NCI-H460 (cell line): ENCODE results near the gene KRTAP5-2. TPM values are rescaled to one million over a fixed set of nuclear protein-coding genes. Genes with fewer than 3 reads are reported as not detected.

Experiments used
- DNase-seq: peaks from one replicate; pipeline ENCODE4 v3.0.0-alpha.2; 2016; ENCODE audit warnings: low read depth; ENCODE audit errors: extremely low read depth
- total RNA-seq: library from RNA; depleted of rRNA; stranded (reverse); fragments of >200 nt; shearing (Covaris generic); gene quantifications from 2 replicates; pipeline ENCODE4 v1.2.3, GENCODE V29; 2014; rRNA removed

Gene KRTAP5-2
- total RNA-seq, 1 experiment from 2014 or later, result not detected

DNA sequence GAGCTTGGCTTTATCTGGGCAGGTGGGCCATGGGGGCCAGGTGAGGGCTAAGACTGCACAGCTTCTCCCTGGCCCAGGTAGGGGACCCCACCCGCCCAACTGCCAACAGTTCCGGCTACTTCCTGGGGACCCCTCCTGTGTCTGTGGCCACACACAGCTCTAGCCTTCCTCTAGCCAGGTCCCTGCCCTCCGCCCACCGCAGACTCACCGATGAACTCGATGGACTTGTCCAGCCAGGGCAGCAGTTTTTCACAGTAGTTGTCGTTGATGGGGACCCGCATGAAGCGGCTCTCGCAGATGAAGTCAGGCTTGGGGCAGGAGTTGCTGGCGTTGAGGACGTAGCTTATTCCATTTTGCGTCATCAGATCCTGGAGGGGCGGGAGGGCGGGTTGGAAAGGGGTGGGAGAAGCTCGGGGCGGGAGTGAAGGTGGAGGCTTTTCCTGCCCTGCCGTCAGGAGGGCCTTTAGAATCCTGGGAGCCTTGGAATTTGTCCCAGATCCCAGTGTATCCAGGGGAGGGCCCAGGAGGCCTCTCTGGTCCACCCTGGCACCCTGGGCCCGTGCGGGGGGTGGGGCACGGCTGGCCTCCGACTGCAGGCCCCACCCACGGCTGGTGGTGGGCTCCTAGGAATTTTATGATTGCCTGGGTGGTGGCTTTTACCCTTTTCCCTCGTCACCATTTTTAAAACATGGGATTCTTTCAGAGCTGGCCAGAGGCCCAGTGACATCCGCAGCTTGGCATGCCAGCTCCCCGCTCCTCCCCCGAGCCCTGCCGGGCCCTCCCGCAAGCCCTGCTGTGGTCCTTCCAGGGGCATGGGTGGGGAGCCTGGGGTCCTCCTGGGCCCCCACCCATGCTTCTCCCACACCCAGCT is 40.0 kb downstream of the KRTAP5-2 start:
- no peak for DNase-seq

DNA sequence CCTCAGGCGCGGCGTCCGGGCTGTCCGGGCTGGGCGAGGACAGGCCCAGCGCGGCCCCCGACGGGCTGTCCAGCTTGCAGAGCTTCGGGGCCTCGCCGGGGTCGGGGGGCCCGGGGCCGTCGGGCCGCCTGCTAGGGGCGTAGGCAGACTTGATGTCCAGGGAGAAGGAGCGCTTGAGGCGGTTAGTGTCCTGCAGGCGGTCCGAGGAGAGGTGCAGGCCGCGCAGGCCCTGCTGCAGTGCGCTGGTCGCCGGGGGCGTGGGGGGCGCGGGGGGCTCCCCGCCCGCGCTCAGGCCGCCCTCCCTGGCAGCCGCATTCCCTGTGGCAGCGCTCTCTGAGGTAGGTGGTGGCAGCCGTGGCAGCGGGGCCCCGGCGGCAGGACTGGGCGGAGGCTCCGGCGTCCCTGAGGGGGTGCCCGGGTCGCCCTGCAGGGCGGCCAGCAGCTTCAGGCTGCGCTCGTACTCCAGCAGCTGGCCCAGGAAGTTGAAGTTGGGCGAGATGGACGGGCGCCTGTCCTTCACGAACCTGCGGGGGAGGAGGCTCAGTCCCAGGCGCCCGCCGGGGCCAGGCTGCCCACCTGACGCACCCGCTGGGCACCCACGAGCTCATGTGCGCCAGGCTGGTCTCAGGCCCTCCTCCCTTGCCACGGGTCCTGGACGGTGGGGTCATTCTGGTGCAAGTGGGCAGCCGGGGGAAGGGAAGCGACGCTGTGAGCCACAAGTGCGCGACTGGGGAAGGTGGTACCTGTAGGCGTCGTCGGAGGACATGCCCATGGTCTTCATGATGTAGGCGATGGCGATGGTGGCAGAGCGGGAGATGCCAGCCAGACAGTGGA is 40.8 kb downstream of the KRTAP5-2 start:
- DNase-seq, result no peak

DNA sequence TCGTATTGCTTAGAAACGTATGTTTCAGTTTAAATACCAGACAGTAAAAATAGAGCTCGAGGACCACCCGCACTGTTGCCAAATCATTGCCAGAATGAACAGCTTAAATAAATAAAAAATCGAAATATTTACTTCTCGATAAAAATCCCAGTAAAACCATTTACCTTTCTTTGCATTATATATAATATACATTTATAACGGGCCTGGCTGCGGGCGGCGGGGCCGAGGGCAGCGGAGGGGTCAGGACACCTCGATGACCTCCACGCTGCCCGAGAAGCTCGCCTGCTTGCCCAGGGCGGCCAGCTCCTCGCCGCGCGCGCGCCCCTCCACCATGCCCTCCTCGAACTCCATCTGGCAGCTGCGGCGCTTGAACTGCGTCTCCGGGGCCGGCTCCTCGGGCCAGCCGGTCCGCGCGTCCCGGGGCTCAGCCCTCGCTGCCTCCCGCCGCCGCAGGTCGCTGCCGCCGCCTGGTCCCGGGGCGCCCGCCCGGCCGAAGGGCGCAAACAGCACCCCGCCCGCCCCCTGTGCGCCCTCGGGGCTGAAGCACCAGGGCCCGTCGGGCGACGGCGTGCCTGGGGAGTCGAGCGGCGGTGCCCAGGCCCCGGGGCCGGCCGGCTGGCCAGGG is 41.7 kb downstream of the KRTAP5-2 start:
- DNase-seq, result no peak

DNA sequence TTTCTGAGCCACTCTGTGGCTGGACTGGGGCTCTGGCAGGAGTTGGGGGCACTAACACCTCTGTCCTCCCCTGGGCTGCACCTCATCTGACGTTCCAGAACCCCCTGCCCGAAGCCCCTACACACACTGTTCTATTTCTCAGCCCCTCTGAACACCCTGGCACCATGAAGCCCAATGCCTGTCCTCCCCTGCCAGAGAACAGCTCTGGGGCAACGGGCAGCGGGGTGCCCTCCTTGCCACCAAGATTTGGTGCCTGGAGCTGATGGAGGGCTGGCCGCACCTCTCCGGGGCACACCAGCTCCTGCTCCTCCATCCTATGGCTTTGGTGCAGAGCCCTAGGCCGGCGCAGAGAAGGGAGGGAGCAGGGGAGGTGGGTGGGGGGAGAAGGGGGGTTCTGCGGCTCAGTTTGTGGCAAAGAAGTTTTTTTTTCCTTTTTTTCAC is 42.4 kb downstream of the KRTAP5-2 start:
- DNase-seq, result no peak

DNA sequence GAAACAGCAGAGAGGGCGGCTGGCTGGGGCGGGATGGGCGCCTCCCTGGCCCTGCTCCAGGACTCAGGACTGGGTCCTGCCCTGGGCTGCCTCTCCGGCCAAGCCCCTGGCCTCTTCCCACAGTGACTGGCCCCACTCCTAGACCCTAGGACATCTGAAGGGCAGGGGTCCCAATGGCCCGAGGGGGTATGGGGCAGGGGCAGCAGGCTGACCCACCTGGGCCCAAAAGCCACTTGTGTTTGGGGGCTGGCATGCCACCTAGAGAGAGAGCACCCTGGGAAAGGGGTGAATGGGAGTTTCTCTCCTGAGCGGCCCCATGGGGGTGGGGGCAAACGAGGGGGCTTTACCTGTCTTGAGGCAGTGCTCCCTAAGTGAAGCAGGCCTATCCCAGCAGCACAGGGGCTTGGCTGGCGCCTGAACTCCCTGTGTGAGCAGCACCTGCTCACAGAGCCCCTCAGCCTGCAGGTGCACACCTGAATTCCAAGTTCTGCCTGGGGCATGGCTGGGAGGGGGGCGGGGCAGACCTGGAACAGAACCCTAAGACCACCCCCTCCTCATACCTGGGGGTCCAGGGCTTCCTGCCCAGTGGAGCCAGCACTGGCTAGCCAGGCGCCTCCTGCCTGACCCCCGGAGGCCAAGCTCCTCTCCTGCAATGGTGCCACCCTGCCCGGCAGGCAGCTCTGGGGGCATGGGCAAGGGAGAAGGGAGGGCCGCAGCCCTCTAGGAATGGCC is 42.9 kb downstream of the KRTAP5-2 start:
- no peak for DNase-seq

DNA sequence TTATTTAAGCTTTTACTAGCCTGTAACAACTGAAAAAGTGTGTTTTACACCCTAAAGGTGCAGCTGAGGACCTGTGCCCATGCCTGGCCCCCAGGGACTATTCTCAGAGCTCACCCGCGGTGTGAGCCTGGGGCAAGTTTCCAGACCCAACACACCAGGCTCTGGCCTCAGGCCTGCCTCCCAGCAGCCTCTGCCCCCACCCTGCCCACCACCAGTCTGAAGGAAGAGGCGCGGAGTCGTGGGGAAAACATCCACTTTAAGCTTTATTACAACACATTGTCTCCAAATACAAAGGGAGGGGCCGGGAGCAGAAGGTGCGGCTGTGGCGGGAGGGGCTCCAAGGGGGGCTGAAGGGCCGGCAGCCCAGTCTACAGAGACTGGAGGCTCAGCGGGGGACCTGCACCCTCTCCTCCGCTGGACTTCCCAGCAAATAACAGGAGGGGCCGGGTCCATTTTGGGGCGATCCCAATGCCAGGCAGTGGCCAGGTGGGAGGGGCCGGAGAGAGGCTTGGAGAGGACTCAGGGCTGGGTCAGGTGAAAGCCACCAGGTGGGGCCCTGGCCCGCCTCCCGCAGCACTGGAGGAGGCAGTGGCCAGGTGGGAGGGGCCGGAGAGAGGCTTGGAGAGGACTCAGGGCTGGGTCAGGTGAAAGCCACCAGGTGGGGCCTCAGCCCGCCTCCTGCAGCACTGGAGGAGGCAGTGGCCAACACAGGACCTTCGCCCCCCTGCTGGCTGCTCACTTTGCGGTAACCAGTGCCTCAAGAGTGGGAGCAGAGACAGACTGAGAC is 44.1 kb downstream of the KRTAP5-2 start:
- DNase-seq, result no peak

DNA sequence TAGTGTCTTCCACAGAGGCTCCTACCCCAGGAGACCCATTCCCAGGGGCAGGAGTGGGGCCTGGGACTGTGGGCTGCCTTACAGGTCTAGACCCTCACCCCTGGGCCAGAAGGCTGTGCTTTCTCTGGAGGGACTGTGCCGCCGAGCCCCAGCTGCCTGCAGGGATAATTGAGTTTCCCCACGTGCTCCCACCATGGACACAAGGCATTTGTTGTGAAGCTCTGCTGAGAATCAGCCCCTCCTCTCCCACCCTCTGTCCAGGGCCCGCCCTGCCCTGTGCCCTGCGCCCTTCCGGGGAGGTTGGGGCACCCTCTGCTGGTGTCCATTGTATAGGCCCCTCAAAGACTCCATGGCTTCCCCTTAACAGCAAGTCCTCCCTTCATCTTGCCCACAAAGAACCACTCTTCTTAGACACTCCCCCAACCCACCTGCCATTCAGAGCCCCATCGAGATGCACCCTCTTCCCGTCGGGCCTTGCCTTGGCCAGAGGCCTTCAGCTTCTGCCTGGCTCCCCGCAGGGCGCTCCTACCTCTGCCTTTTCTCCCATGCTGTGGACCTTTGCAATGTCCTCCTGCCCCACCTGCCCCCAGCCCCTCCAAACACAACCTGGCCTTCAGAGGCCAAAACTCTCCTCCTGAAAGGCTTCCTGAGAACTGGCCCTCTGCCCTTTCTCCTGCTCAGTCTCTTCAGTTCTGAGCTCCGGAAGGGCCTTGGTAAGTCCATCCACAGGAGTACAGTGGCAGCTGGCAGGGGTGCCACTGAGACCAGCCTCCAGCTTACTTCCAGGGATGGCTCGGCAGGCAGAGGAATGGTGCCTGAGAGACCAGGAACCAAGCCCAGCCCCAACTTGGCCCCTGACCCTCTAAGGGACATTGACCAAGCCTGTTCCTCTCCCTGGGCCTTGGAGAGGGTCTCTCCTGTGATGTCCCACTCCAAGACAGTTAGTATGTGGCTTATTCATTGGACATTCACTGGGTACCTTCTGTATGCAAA is 48.5 kb downstream of the KRTAP5-2 start:
- DNase-seq, result no peak

DNA sequence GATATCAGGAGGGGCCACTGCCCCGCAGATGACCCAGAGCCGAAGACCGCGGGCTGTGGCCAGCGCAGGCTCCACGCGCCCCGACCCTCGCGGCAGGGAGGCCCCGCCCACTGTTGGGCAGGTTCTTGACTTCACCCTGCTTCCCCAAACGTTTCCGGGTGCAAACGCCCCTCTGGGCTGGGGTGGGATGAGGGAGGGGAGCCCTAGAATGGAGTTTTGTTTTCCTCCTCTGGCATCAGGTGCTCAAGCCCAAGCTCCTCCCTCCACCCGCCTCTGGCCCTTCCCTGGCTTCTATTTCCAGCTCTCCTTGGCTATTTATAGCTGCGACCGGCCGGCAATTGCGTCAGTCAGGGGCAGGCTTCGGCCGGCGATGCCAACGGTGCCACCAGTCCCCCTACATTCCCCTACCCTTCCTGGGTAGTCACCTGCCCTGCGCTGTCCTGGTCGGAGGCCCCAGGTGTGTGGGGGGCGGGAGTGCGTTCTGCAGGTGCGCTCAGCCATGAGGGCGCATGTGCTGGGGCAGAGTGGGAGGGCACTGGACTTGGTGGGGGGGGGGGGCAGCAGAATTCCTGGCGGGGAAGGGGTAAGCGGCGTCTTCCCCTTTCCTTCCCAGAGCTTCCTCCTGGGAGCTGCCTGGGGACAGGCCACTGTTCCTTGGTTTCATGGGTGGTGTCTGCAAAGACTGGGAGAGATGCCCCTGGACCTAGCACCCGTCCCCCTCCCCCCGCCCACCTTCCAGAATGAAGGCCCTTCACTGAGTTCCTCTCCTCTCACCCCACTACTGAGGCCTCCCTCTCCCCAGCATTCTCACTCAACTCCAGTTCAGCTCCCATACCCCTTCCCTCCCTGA is 49.6 kb downstream of the KRTAP5-2 start:
- no peak for DNase-seq

DNA sequence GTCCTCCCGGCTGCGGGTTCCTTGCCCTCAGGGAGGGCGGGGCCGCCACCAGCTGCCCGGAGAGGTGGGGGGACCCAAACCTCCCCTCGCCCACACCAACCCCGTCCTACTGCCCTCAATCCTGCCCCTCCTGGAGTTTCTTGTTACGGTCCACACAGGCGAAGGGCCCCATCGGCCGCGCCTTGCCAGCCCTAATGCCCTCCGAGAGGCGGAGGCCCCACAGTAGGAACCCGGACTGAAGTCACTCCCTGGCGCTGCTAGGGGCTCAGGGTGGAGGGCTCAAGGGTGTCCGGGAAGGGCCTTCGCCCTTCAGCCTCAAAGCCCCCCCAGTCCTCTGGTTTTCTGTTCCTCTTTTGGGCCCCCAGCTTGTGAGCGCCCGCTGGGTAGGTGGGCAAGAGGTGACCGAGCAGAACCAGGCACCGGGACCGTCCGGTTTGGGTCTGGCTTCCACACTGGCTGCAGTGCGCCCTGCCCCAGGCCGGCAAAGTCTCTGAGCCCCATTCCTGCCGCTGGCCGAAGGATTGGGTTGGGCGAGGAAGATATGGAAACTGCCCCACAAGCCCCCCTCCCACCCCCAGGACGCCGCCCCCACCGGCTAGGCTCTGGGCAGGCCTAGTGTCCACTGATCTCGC is 50.5 kb downstream of the KRTAP5-2 start:
- DNase-seq, result no peak

Other genes starting within 250 kb of the KRTAP5-2 start
- 3.1 and 4.2 TPM in 2 replicates for gene BRSK2, start 208.4 kb downstream of the KRTAP5-2 start, total RNA-seq
- gene MOB2, start 111.5 kb downstream of the KRTAP5-2 start, total RNA-seq, result 11.1 and 12.6 TPM in 2 replicates
- gene DUSP8, start 26.0 kb downstream of the KRTAP5-2 start, total RNA-seq, result 1.1 and 3.1 TPM in 2 replicates
- gene KRTAP5-1, start 13.0 kb downstream of the KRTAP5-2 start, total RNA-seq, result not detected in 2 replicates
- gene KRTAP5-3, start 10.2 kb upstream of the KRTAP5-2 start, total RNA-seq, result not detected in 2 replicates
- not detected in 2 replicates for gene KRTAP5-4, start 23.8 kb upstream of the KRTAP5-2 start, total RNA-seq
- gene KRTAP5-5, start 31.5 kb upstream of the KRTAP5-2 start, total RNA-seq, result not detected in 2 replicates
- not detected in 2 replicates for gene KRTAP5-6, start 98.9 kb upstream of the KRTAP5-2 start, total RNA-seq
- 0.49 and 1.0 TPM in 2 replicates for gene IFITM10, start 152.3 kb upstream of the KRTAP5-2 start, total RNA-seq
- gene CTSD, start 165.6 kb upstream of the KRTAP5-2 start, total RNA-seq, result 358 and 367 TPM in 2 replicates
- not detected in 2 replicates for gene SYT8, start 236.7 kb upstream of the KRTAP5-2 start, total RNA-seq
- not detected in 2 replicates for gene TNNI2, start 240.7 kb upstream of the KRTAP5-2 start, total RNA-seq